Measurements from ENCODE around the gene SPOP.
A peak's percentile ranks its signal among the peaks of the same experiment; 100 is the strongest.

Gene SPOP

GRCh38 chr17:49583889-49584288, 94.0 kb downstream of the SPOP start:
- DNase-seq (ENCODE audit: low spot score): no peak

GRCh38 chr17:49583226-49583625, 94.7 kb downstream of the SPOP start:
- no peak for DNase-seq (ENCODE audit: low spot score)

GRCh38 chr17:49582789-49583188, 95.1 kb downstream of the SPOP start:
- DNase-seq (ENCODE audit: low spot score): no peak

- DNase-seq (ENCODE audit: low spot score): no peak
Observed at GRCh38 chr17:49582055-49582722, 95.7 kb downstream of the SPOP start.

- no peak for DNase-seq (ENCODE audit: low spot score)
Observed at GRCh38 chr17:49581648-49581998, 96.3 kb downstream of the SPOP start.

- DNase-seq (ENCODE audit: low spot score): no peak
Observed at GRCh38 chr17:49580981-49581647, 96.8 kb downstream of the SPOP start.

- no peak for DNase-seq (ENCODE audit: low spot score)
Observed at GRCh38 chr17:49580055-49580721, 97.7 kb downstream of the SPOP start.

- no peak for DNase-seq (ENCODE audit: low spot score)
Observed at GRCh38 chr17:49579522-49579921, 98.4 kb downstream of the SPOP start.

GRCh38 chr17:49578952-49579500, 98.9 kb downstream of the SPOP start:
- DNase-seq (ENCODE audit: low spot score): no peak

- no peak for DNase-seq (ENCODE audit: low spot score)
Observed at GRCh38 chr17:49578414-49578813, 99.5 kb downstream of the SPOP start.

GRCh38 chr17:49577963-49578362, 99.9 kb downstream of the SPOP start:
- DNase-seq (ENCODE audit: low spot score): no peak

GRCh38 chr17:49577650-49577934, 100.3 kb downstream of the SPOP start:
- no peak for DNase-seq (ENCODE audit: low spot score)

- no peak for DNase-seq (ENCODE audit: low spot score)
Observed at GRCh38 chr17:49576917-49577649, 100.8 kb downstream of the SPOP start.

GRCh38 chr17:49576088-49576916, 101.6 kb downstream of the SPOP start:
- peak; percentile 77 for DNase-seq (ENCODE audit: low spot score)

GRCh38 chr17:49575679-49576087, 102.2 kb downstream of the SPOP start, which contains the start of gene NXPH3:
NXPH3 (plus strand) TSS chr17:49575871; CDS start chr17:49576220, 349 bp downstream.
- DNase-seq (ENCODE audit: low spot score): peak; percentile 82

GRCh38 chr17:49574945-49575678, 102.8 kb downstream of the SPOP start:
- no peak for DNase-seq (ENCODE audit: low spot score)

- DNase-seq (ENCODE audit: low spot score): no peak
Observed at GRCh38 chr17:49574323-49574781, 103.5 kb downstream of the SPOP start.

- DNase-seq (ENCODE audit: low spot score): no peak
Observed at GRCh38 chr17:49573510-49574322, 104.2 kb downstream of the SPOP start.

GRCh38 chr17:49572806-49573420, 105.0 kb downstream of the SPOP start:
- DNase-seq (ENCODE audit: low spot score): no peak

Measured in hepatic stellate cell (primary cell).